Measurements from ENCODE around the gene ZEB2. TPM values are rescaled to one million over a fixed set of nuclear protein-coding genes. Genes with fewer than 3 reads are reported as not detected.
A peak's percentile ranks its signal among the peaks of the same experiment; 100 is the strongest.

The ZEB2 gene
- total and polyA plus RNA-seq, 7 donors, result 8.1 to 70.6 (median 51.0) TPM

GRCh38 chr2:144354953-144355352, 165.0 kb downstream of the ZEB2 start:
- DNase-seq, result no peak
- Histone ChIP-seq H3K4me1 (peaks cover 0 to 11% (median 0%) of the 10 kb centered on the region in 4 donors), H3K27ac (no peak overlapping the region), H3K9me3 (no peaks in the 10 kb centered on the region), H3K27me3 (no peaks in the 10 kb centered on the region), H3K36me3 (no peaks in the 10 kb centered on the region), H3K4me3 (no peak overlapping the region)
- TF ChIP-seq POLR2AphosphoS5 (IDR thresholded peaks at IDR 0.05) (no peak), EP300 (IDR thresholded peaks at IDR 0.05) (no peak), POLR2A (IDR thresholded peaks at IDR 0.05) (no peak), CTCF (IDR thresholded peaks at IDR 0.05) (no peak)
- intact Hi-C loops (cut with DNase I), result no loop called here
- WGBS, 2 donors, result 71 to 74% methylated on average over 3 of the region's 3 CpGs

GRCh38 chr2:144351687-144352086, 168.2 kb downstream of the ZEB2 start:
- no peaks in the 10 kb centered on the region for H3K9me3 ChIP-seq
- intact Hi-C loops (cut with DNase I), result no loop called here
- no peak for TF ChIP-seq POLR2AphosphoS5 (IDR thresholded peaks at IDR 0.05)
- no peak for TF ChIP-seq EP300 (IDR thresholded peaks at IDR 0.05)
- no peak for TF ChIP-seq POLR2A (IDR thresholded peaks at IDR 0.05)
- TF ChIP-seq CTCF (IDR thresholded peaks at IDR 0.05), result no peak

GRCh38 chr2:144350151-144350802, 169.6 kb downstream of the ZEB2 start:
- Histone ChIP-seq H3K4me1 (no peaks in the 10 kb centered on the region), H3K9me3 (no peaks in the 10 kb centered on the region), H3K27me3 (no peaks in the 10 kb centered on the region), H3K36me3 (no peaks in the 10 kb centered on the region), H3K4me3 (no peak overlapping the region), H3K27ac (peak overlapping the region in 1 of 4 donors; percentile 5)
- WGBS, 2 donors, result 69 to 72% methylated on average over 7 of the region's 7 CpGs
- TF ChIP-seq POLR2A (IDR thresholded peaks at IDR 0.05), result no peak
- no peak for TF ChIP-seq POLR2AphosphoS5 (IDR thresholded peaks at IDR 0.05)
- TF ChIP-seq CTCF (IDR thresholded peaks at IDR 0.05), result no peak
- no peak for TF ChIP-seq EP300 (IDR thresholded peaks at IDR 0.05)
- DNase-seq, result no peak
- intact Hi-C loops (cut with DNase I), result no loop called here

More at GRCh38 chr2:144351687-144352086, 168.2 kb downstream of the ZEB2 start:
- Histone ChIP-seq H3K4me1 (no peaks in the 10 kb centered on the region), H3K27me3 (no peaks in the 10 kb centered on the region), H3K36me3 (no peaks in the 10 kb centered on the region), H3K4me3 (no peak overlapping the region), H3K27ac (no peak overlapping the region)
- WGBS, 2 donors, result 92 to 94% methylated on average over 5 of the region's 5 CpGs
- DNase-seq, result no peak

- no peaks in the 10 kb centered on the region for H3K27me3 ChIP-seq
- no peaks in the 10 kb centered on the region for H3K4me1 ChIP-seq
- WGBS, 2 donors, result 80 to 90% methylated on average over 3 of the region's 3 CpGs
- no peak overlapping the region for H3K27ac ChIP-seq
- intact Hi-C loops (cut with DNase I), result no loop called here
- H3K9me3 ChIP-seq, result no peaks in the 10 kb centered on the region
- no peaks in the 10 kb centered on the region for H3K36me3 ChIP-seq
- DNase-seq, result no peak
- TF ChIP-seq POLR2AphosphoS5 (IDR thresholded peaks at IDR 0.05), result no peak
- no peak for TF ChIP-seq CTCF (IDR thresholded peaks at IDR 0.05)
- TF ChIP-seq POLR2A (IDR thresholded peaks at IDR 0.05), result no peak
- no peak overlapping the region for H3K4me3 ChIP-seq
Observed at GRCh38 chr2:144349674-144350073, 170.2 kb downstream of the ZEB2 start.

- no peaks in the 10 kb centered on the region for H3K27me3 ChIP-seq
- 86 to 90% methylated on average over 2 of the region's 2 CpGs for WGBS, 2 donors
- no peaks in the 10 kb centered on the region for H3K4me1 ChIP-seq
- no peaks in the 10 kb centered on the region for H3K36me3 ChIP-seq
- intact Hi-C loops (cut with DNase I), result no loop called here
- no peak for TF ChIP-seq EP300 (IDR thresholded peaks at IDR 0.05)
- no peak for TF ChIP-seq POLR2A (IDR thresholded peaks at IDR 0.05)
- no peak for TF ChIP-seq POLR2AphosphoS5 (IDR thresholded peaks at IDR 0.05)
- no peak for TF ChIP-seq CTCF (IDR thresholded peaks at IDR 0.05)
- H3K27ac ChIP-seq, result no peak overlapping the region
- H3K9me3 ChIP-seq, result no peaks in the 10 kb centered on the region
- H3K4me3 ChIP-seq, result no peak overlapping the region
- DNase-seq, result no peak
Observed at GRCh38 chr2:144348846-144349245, 171.1 kb downstream of the ZEB2 start.

Data from sigmoid colon (tissue), 7 donors.